IMR-90 (cell line): ENCODE measurements around the gene STX17. TPM values are rescaled to one million over a fixed set of nuclear protein-coding genes. Genes with fewer than 3 reads are reported as not detected.

ENCODE experiments used
- ATAC-seq: fragments of 200-7000 bp; cut with Tn5 transposase; 2 replicates; pipeline ENCODE4 v1.9.1; 2020; ENCODE audit warnings: low read depth, mild to moderate bottlenecking, moderate library complexity
- BruUV-seq: library from RNA; stranded (reverse); fragments of 400-500 nt; replicated peaks from 2 replicates; lab custom pipeline; 2021; lab: Mats Ljungman, UMichigan
- CTCF ChIA-PET: fragments of 300-600 bp; formaldehyde crosslinking; extraction: SDS; loops from one replicate; lab custom pipeline; 2021; ENCODE audit warnings: antibody characterized with exemption; lab: Yijun Ruan, JAX
- POLR2A ChIA-PET: fragments of 300-600 bp; sonication (Branson Sonifier 250); formaldehyde crosslinking; loops from one replicate; lab custom pipeline; 2022; ENCODE audit warnings: antibody characterized with exemption; ENCODE audit not compliant: unreplicated experiment; lab: Charles Lee
- DNase-seq: peaks from one replicate; pipeline ENCODE4 v3.0.0; 2013
- H2AFZ ChIP-seq: replicated peaks from 2 replicates; pipeline ENCODE3; 2013; ENCODE audit warnings: low read length, mild to moderate bottlenecking; ENCODE audit not compliant: poor library complexity
- H2AK5ac ChIP-seq: 2 replicates; pipeline ENCODE4 v1.6.1; 2013; ENCODE audit warnings: low read depth, low read length, inconsistent platforms
- H2AK9ac ChIP-seq: replicated peaks from 2 replicates; pipeline ENCODE3; 2013; ENCODE audit warnings: mild to moderate bottlenecking, low read depth, low read length, moderate library complexity; ENCODE audit not compliant: poor library complexity
- H2BK120ac ChIP-seq: 2 replicates; pipeline ENCODE4 v1.6.1; 2013; ENCODE audit warnings: low read depth, low read length, inconsistent platforms
- H2BK15ac ChIP-seq: 3 replicates; pipeline ENCODE4 v1.6.1; 2013; ENCODE audit warnings: low read depth, low read length, inconsistent platforms
- H2BK20ac ChIP-seq: 2 replicates; pipeline ENCODE4 v1.6.1; 2013; ENCODE audit warnings: low read depth, mild to moderate bottlenecking, inconsistent platforms, low read length, moderate library complexity
- H2BK5ac ChIP-seq: 2 replicates; pipeline ENCODE4 v1.6.1; 2013; ENCODE audit warnings: mild to moderate bottlenecking, low read depth, low read length, inconsistent platforms; ENCODE audit not compliant: poor library complexity, severe bottlenecking
- H3K14ac ChIP-seq: replicated peaks from 2 replicates; pipeline ENCODE4 v1.6.1; 2013; ENCODE audit warnings: low read depth, low read length, inconsistent platforms
- H3K18ac ChIP-seq: 2 replicates; pipeline ENCODE4 v1.6.1; 2013; ENCODE audit warnings: low read depth, low read length, control low read depth
- H3K23ac ChIP-seq: 2 replicates; pipeline ENCODE4 v1.6.1; 2013; ENCODE audit warnings: low read depth, low read length, inconsistent platforms
- H3K27ac ChIP-seq: 2 replicates; pipeline ENCODE4 v1.5.1; 2013; ENCODE audit warnings: mild to moderate bottlenecking, control low read depth, low read length; ENCODE audit not compliant: insufficient read depth
- H3K27me3 ChIP-seq: 2 replicates; pipeline ENCODE4 v1.6.1; 2013; ENCODE audit warnings: low read length; ENCODE audit not compliant: control insufficient read depth, insufficient read depth
- H3K36me3 ChIP-seq: 2 replicates; pipeline ENCODE4 v1.6.1; 2013; ENCODE audit warnings: low read length, mixed read lengths; ENCODE audit not compliant: control insufficient read depth, insufficient read depth
- H3K4ac ChIP-seq: 2 replicates; pipeline ENCODE4 v1.6.1; 2013; ENCODE audit warnings: low read depth, low read length, inconsistent platforms
- H3K4me1 ChIP-seq: 2 replicates; pipeline ENCODE4 v1.6.1; 2013; ENCODE audit warnings: low read length, mixed read lengths; ENCODE audit not compliant: control insufficient read depth, insufficient read depth
- H3K4me2 ChIP-seq: 2 replicates; pipeline ENCODE4 v1.6.1; 2013; ENCODE audit warnings: low read depth, mild to moderate bottlenecking, control low read depth, low read length, moderate library complexity
- H3K4me3 ChIP-seq: 2 replicates; pipeline ENCODE4 v1.5.1; 2013; ENCODE audit warnings: low read depth, mild to moderate bottlenecking, control low read depth, low read length, moderate library complexity; ENCODE audit not compliant: insufficient read depth
- H3K56ac ChIP-seq: 2 replicates; pipeline ENCODE4 v1.6.1; 2013; ENCODE audit warnings: low read length, inconsistent platforms; ENCODE audit not compliant: insufficient read depth; ENCODE audit errors: extremely low read depth
- H3K79me1 ChIP-seq, 2 experiments: 2 replicates each; pipeline ENCODE4 v1.6.1; 2013; ENCODE audit warnings: low read length in 2 of 2, inconsistent platforms in 1 of 2, low read depth in 1 of 2
- H3K9ac ChIP-seq: 2 replicates; pipeline ENCODE4 v1.6.1; 2013; ENCODE audit warnings: low read depth, low read length, control low read depth
- H3K9me1 ChIP-seq: 2 replicates; pipeline ENCODE4 v1.6.1; 2013; ENCODE audit warnings: low read length, inconsistent platforms; ENCODE audit not compliant: insufficient read depth
- H3K9me3 ChIP-seq: 2 replicates; pipeline ENCODE4 v1.6.1; 2013; ENCODE audit warnings: low read length; ENCODE audit not compliant: control insufficient read depth, insufficient read depth
- H4K20me1 ChIP-seq: 2 replicates; pipeline ENCODE4 v1.6.1; 2013; ENCODE audit warnings: low read length, inconsistent platforms; ENCODE audit not compliant: insufficient read depth
- H4K5ac ChIP-seq: 2 replicates; pipeline ENCODE4 v1.6.1; 2013; ENCODE audit warnings: mild to moderate bottlenecking, low read depth, low read length, control low read depth
- H4K8ac ChIP-seq, 2 experiments: 2 replicates each; pipeline ENCODE4 v1.6.1; 2013; ENCODE audit warnings: low read depth in 2 of 2, low read length in 2 of 2, control low read depth in 1 of 2, inconsistent platforms in 1 of 2
- H4K91ac ChIP-seq: 2 replicates; pipeline ENCODE4 v1.6.1; 2013; ENCODE audit warnings: low read depth, low read length, inconsistent platforms; ENCODE audit not compliant: insufficient read depth
- BHLHE40 ChIP-seq: fragments of 150-350 bp; IDR thresholded peaks from 2 replicates; pipeline ENCODE4 v1.6.1; 2016; ENCODE audit warnings: mild to moderate bottlenecking, low read depth, low read length
- CEBPB ChIP-seq: IDR thresholded peaks from 2 replicates; pipeline ENCODE4 v1.6.1; 2012; ENCODE audit warnings: low read depth, low read length, improper control_type of control experiment
- CHD1 ChIP-seq: IDR thresholded peaks from 2 replicates; pipeline ENCODE4 v1.6.1; 2012; ENCODE audit warnings: low read depth, low read length, improper control_type of control experiment
- FOS ChIP-seq: fragments of 150-350 bp; IDR thresholded peaks from 2 replicates; pipeline ENCODE4 v1.6.1; 2016; ENCODE audit warnings: low read depth, low read length
- MAFK ChIP-seq: IDR thresholded peaks from 2 replicates; pipeline ENCODE4 v1.6.1; 2012; ENCODE audit warnings: low read depth, low read length, improper control_type of control experiment
- MAZ ChIP-seq: IDR thresholded peaks from 2 replicates; pipeline ENCODE4 v1.6.1; 2012; ENCODE audit warnings: low read depth, mild to moderate bottlenecking, low read length, improper control_type of control experiment, moderate library complexity, borderline replicate concordance
- MXI1 ChIP-seq: IDR thresholded peaks from 2 replicates; pipeline ENCODE4 v1.6.1; 2012; ENCODE audit warnings: low read depth, mild to moderate bottlenecking, low read length, moderate library complexity, borderline replicate concordance
- NFE2L2 ChIP-seq: fragments of 150-350 bp; IDR thresholded peaks from 2 replicates; pipeline ENCODE4 v1.6.1; 2016; ENCODE audit warnings: low read depth, mild to moderate bottlenecking, low read length
- POLR2A ChIP-seq: IDR thresholded peaks from 2 replicates; pipeline ENCODE4 v1.6.1; 2012; ENCODE audit warnings: mild to moderate bottlenecking, low read depth, low read length
- RCOR1 ChIP-seq: IDR thresholded peaks from 2 replicates; pipeline ENCODE4 v1.6.1; 2012; ENCODE audit warnings: mild to moderate bottlenecking, low read length, improper control_type of control experiment; ENCODE audit not compliant: insufficient replicate concordance
- RFX5 ChIP-seq: IDR thresholded peaks from 2 replicates; pipeline ENCODE4 v1.8.0; 2012; ENCODE audit warnings: low read depth, mild to moderate bottlenecking, low read length, moderate library complexity
- SMC3 ChIP-seq: fragments of 150-350 bp; IDR thresholded peaks from 2 replicates; pipeline ENCODE4 v1.6.1; 2016; ENCODE audit warnings: low read depth, mild to moderate bottlenecking, antibody characterized with exemption, low read length, moderate library complexity
- WGBS, 2 experiments: methylation state at CpG; one replicate each; pipeline versions ENCODE4 v1.1.5 to v1.1.7; 2013; ENCODE audit warnings: missing lambda C conversion rate in 2 of 2; ENCODE audit not compliant: insufficient read length in 1 of 2; ENCODE audit errors: extremely low coverage in 2 of 2; 5-methylcytosine and 5-hydroxymethylcytosine counted together
- dilution Hi-C: fragments of 300-500 bp; cut with HindIII; formaldehyde crosslinking; loops from one replicate; pipeline ENCODE4 v1.14.3; 2018; ENCODE audit warnings: low sequenced_read_pairs; ENCODE audit not compliant: unreplicated experiment
- in situ Hi-C: fragments of 300-500 bp; cut with MboI; formaldehyde crosslinking; loops from 3 replicates; pipeline ENCODE4 v1.14.3; 2019; ENCODE audit warnings: low sequenced_read_pairs, inconsistent platforms, mixed read lengths
- intact Hi-C: fragments of 100-400 bp; cut with micrococcal nuclease; formaldehyde crosslinking; loops from 2 replicates; pipeline ENCODE4 v1.10.0; 2022
- polyA plus RNA-seq, 3 experiments: library from polyadenylated mRNA; depleted of rRNA; stranded (reverse); fragments of >200 nt; gene quantifications; 2 replicates each; pipeline ENCODE4 v1.2.3, GENCODE V29; 2012; ENCODE audit warnings: low replicate concordance in 1 of 3
- total RNA-seq: library from RNA; depleted of rRNA; stranded (reverse); fragments of >200 nt; gene quantifications from 2 replicates; pipeline ENCODE4 v1.2.3, GENCODE V29; 2012
- TF ChIP-seq, protein P1 (sequence below): fragments of 150-350 bp; IDR thresholded peaks from 2 replicates; pipeline ENCODE4 v1.6.1; 2017; ENCODE audit warnings: mild to moderate bottlenecking, antibody characterized with exemption, low read length, low read depth

STX17 gene
- total and polyA plus RNA-seq, 2 of the 4 experiments (the other 2 are of a cell fraction) = 6.2 to 11.7 TPM

DNA sequence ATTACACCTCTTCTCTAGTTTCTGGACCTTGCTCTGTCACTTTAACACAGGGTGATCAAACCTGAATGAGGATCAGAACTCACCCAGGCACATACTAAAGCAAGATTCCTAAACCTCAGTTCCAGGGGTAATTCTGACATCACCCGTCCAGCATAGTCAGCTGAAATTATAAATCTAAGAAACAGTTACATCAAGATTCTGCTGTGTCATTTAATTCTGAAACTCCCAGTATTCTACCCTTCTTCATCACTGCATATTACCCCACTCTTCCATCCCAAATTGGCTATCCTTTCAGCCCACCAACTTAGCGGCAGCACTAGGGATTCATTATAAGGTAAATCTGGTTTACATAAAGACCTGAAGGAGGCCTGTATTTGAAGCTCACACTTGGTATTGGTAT, 64.0 kb downstream of the STX17 start:
- Histone ChIP-seq H3K4me3 (no peak overlapping the region), H3K9me1 (peaks cover 3% of the 10 kb centered on the region; the same call in 1 of the 2 replicates), H4K8ac (no peak overlapping the region), H4K5ac (no peak overlapping the region), H2BK5ac (no peak overlapping the region), H2BK15ac (no peak overlapping the region), H3K27me3 (no peaks in the 10 kb centered on the region), H3K56ac (no peak overlapping the region), H3K14ac (no peak overlapping the region), H4K91ac (no peak overlapping the region), H3K18ac (no peak overlapping the region), H2BK20ac (no peak overlapping the region), H3K4me2 (no peak overlapping the region), H4K20me1 (no peaks in the 10 kb centered on the region), H3K79me1 (no peaks in the 10 kb centered on the region), H3K9me3 (no peaks in the 10 kb centered on the region), H3K27ac (no peak overlapping the region), H2AK9ac (no peak overlapping the region), H3K4ac (no peak overlapping the region), H2BK120ac (no peak overlapping the region), H2AFZ (no peak overlapping the region), H3K36me3 (peaks cover 7% of the 10 kb centered on the region), H3K9ac (no peak overlapping the region), H2AK5ac (no peak overlapping the region), H3K23ac (no peak overlapping the region), H3K4me1 (no peaks in the 10 kb centered on the region)
- POLR2A ChIA-PET = interaction anchor here (0.6 kb wide), 1 partner anchor 9 kb away, joined by 4 read pairs; no protein-coding TSS in a partner anchor
- ATAC-seq = no peak
- BruUV-seq = no TSS peak
- WGBS, 2 experiments = no CpG with 5 or more reads among the region's 2 CpGs
- TF ChIP-seq MAFK = no peak
- TF ChIP-seq FOS = no peak
- no peak for TF ChIP-seq MAZ
- TF ChIP-seq, protein P1, sequence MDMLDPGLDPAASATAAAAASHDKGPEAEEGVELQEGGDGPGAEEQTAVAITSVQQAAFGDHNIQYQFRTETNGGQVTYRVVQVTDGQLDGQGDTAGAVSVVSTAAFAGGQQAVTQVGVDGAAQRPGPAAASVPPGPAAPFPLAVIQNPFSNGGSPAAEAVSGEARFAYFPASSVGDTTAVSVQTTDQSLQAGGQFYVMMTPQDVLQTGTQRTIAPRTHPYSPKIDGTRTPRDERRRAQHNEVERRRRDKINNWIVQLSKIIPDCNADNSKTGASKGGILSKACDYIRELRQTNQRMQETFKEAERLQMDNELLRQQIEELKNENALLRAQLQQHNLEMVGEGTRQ = no peak
- no peak for TF ChIP-seq NFE2L2
- TF ChIP-seq POLR2A = no peak
- TF ChIP-seq RCOR1 = no peak
- no peak for TF ChIP-seq BHLHE40
- no peak for TF ChIP-seq SMC3
- no peak for TF ChIP-seq RFX5
- TF ChIP-seq MXI1 = no peak
- TF ChIP-seq CEBPB = no peak
- no peak for TF ChIP-seq CHD1
- in situ Hi-C loops (no loop called here), dilution Hi-C loops (no loop called here), intact Hi-C loops (no loop called here)
- no peak for DNase-seq
- CTCF ChIA-PET = no interaction called here
